Measurements from ENCODE around the gene VPS41.

- TF ChIP-seq, protein P1, sequence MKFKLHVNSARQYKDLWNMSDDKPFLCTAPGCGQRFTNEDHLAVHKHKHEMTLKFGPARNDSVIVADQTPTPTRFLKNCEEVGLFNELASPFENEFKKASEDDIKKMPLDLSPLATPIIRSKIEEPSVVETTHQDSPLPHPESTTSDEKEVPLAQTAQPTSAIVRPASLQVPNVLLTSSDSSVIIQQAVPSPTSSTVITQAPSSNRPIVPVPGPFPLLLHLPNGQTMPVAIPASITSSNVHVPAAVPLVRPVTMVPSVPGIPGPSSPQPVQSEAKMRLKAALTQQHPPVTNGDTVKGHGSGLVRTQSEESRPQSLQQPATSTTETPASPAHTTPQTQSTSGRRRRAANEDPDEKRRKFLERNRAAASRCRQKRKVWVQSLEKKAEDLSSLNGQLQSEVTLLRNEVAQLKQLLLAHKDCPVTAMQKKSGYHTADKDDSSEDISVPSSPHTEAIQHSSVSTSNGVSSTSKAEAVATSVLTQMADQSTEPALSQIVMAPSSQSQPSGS (tag by site-specific recombination; IDR thresholded peaks at IDR 0.05; ENCODE audit: low read depth) = no peak
- TF ChIP-seq ZNF223 (tag by site-specific recombination; IDR thresholded peaks at IDR 0.05) (no peak), ZNF138 (tag by site-specific recombination; IDR thresholded peaks at IDR 0.05; ENCODE audit: borderline replicate concordance) (no peak), CTCF (tag by site-specific recombination; IDR thresholded peaks at IDR 0.05) (no peak), TCF7L2 (IDR thresholded peaks at IDR 0.05; ENCODE audit: borderline replicate concordance, low read depth, low read length) (no peak)
Observed at GRCh38 chr7:38889872-38890432, 19.0 kb downstream of the VPS41 start.

Data from HEK293 (cell line).